Large intestine (tissue), 3 donors: Measurements from ENCODE around the gene PDIA5. TPM values are rescaled to one million over a fixed set of nuclear protein-coding genes. Genes with fewer than 3 reads are reported as not detected.
A peak's percentile ranks its signal among the peaks of the same experiment; 100 is the strongest.

ENCODE experiments used
- DNase-seq, 2 donors: peaks; one replicate each; pipeline versions ENCODE4 v3.0.0 to v3.0.0-alpha.2; 2013
- H3K27ac ChIP-seq: one replicate; pipeline ENCODE4 v1.5.1; 2013; ENCODE audit warnings: low read length
- H3K27me3 ChIP-seq: 2 replicates; pipeline ENCODE4 v1.6.1; 2013; ENCODE audit warnings: low read length; ENCODE audit not compliant: control insufficient read depth, insufficient read depth
- H3K36me3 ChIP-seq: 2 replicates; pipeline ENCODE4 v1.6.1; 2013; ENCODE audit warnings: low read length; ENCODE audit not compliant: control insufficient read depth, insufficient read depth
- H3K4me1 ChIP-seq: one replicate; pipeline ENCODE4 v1.6.1; 2013; ENCODE audit warnings: low read length; ENCODE audit not compliant: control insufficient read depth, insufficient read depth
- H3K4me3 ChIP-seq: one replicate; pipeline ENCODE4 v1.5.1; 2013; ENCODE audit warnings: low read length
- H3K9me3 ChIP-seq: one replicate; pipeline ENCODE4 v1.6.1; 2013; ENCODE audit warnings: mild to moderate bottlenecking, low read depth, low read length, moderate library complexity; ENCODE audit not compliant: control insufficient read depth
- WGBS: methylation state at CpG from one replicate; pipeline ENCODE4 v1.1.5; 2013; ENCODE audit warnings: low lambda C conversion rate; ENCODE audit not compliant: insufficient coverage; 5-methylcytosine and 5-hydroxymethylcytosine counted together
- polyA plus RNA-seq: library from polyadenylated mRNA; unstranded; fragments of 120-200 nt; gene quantifications from one replicate; pipeline ENCODE4 v1.2.1, GENCODE V29; 2013

The PDIA5 gene
- polyA plus RNA-seq, 1 donor = 39.6 TPM

- no peak for DNase-seq
These were observed 11.5 kb upstream of the PDIA5 start for GRCh38 chr3:123055352-123055751.

GRCh38 chr3:123058505-123058904, 8.3 kb upstream of the PDIA5 start:
- no peaks in the 10 kb centered on the region for H3K4me1 ChIP-seq
- no CpG with 5 or more reads among the region's 5 CpGs for WGBS
- DNase-seq = no peak

More at GRCh38 chr3:123055352-123055751, 11.5 kb upstream of the PDIA5 start:
- WGBS = 100% methylated on average over 1 of the region's 5 CpGs
- H3K27me3 ChIP-seq = peaks cover 7% of the 10 kb centered on the region
- H3K4me3 ChIP-seq = no peak overlapping the region
- no peaks in the 10 kb centered on the region for H3K36me3 ChIP-seq
- no peaks in the 10 kb centered on the region for H3K4me1 ChIP-seq
- H3K27ac ChIP-seq = no peak overlapping the region
- no peaks in the 10 kb centered on the region for H3K9me3 ChIP-seq

GRCh38 chr3:123060054-123060453, 6.8 kb upstream of the PDIA5 start:
- no peak overlapping the region for H3K4me3 ChIP-seq
- no peak for DNase-seq
- no peak overlapping the region for H3K27ac ChIP-seq
- no peaks in the 10 kb centered on the region for H3K9me3 ChIP-seq
- no peaks in the 10 kb centered on the region for H3K4me1 ChIP-seq
- H3K36me3 ChIP-seq = no peaks in the 10 kb centered on the region
- peaks cover 6% of the 10 kb centered on the region for H3K27me3 ChIP-seq

More at GRCh38 chr3:123058505-123058904, 8.3 kb upstream of the PDIA5 start:
- Histone ChIP-seq H3K27me3 (peaks cover 9% of the 10 kb centered on the region), H3K4me3 (no peak overlapping the region), H3K36me3 (no peaks in the 10 kb centered on the region), H3K27ac (no peak overlapping the region), H3K9me3 (no peaks in the 10 kb centered on the region)

DNA sequence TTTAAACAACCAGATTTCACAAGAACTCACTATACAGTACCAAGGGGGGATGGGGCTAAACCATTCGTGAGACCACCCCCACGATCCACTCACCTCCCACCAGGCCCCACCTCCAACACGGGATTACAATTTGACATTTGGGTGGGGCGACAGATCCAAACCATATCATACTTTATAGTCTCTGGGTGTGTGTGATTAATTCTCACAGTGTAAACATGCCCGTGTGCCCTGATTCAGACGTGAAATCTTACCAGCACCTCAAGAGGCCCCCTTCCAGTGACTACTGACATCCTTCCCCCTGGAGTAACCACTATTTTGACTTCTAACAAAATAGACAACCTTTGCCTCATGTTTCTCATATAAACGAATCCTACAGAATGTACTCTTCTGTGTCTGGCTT, 5.0 kb upstream of the PDIA5 start:
- WGBS = no CpG with 5 or more reads among the region's 7 CpGs
- Histone ChIP-seq H3K36me3 (no peaks in the 10 kb centered on the region), H3K9me3 (peaks cover 2% of the 10 kb centered on the region), H3K4me1 (peaks cover 5% of the 10 kb centered on the region), H3K4me3 (no peak overlapping the region), H3K27me3 (peaks cover 6% of the 10 kb centered on the region), H3K27ac (no peak overlapping the region)
- DNase-seq = no peak

DNA sequence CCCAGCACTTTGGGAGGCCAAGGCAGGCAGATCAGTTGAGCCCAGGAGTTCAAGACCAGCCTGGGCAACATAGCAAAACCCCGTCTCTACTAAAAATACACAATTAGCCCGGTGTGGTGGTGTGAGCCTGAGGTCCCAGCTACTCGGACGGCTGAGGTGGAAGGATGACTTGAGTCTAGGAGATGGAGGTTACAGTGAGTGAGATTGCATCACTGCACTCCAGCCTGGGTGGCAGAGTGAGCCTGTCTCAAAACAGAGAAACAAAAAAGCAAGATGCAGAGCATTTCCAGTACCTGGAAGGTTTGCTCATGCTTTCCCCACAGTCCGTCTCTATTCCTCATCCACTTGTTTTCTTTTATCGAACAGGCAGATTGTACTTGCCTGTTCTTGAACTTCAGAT, 3.8 kb upstream of the PDIA5 start:
- Histone ChIP-seq H3K27me3 (peaks cover 6% of the 10 kb centered on the region), H3K36me3 (no peaks in the 10 kb centered on the region), H3K9me3 (peaks cover 3% of the 10 kb centered on the region), H3K4me1 (peaks cover 8% of the 10 kb centered on the region), H3K27ac (no peak overlapping the region), H3K4me3 (no peak overlapping the region)
- no peak for DNase-seq
- WGBS = 100% methylated on average over 2 of the region's 6 CpGs

DNA sequence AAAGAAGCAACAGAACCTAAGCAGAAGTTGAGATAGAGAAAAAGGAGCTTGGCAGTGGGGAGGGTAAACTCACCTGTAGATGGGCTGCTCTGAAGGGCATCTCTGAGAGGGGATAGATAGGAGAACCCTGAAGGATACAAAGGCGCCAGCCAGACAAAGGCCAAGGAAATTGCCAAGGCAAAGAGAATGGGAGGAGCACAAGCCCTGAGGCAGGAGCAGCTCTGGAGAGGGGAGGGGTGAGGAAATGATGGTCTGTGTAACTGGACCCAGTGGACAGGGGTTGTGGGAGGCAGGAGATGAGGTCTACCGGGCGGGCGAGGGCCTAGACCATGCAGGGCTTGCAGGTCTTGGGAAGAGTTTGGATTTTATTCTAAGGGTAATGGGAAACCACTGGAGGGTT, 2.3 kb upstream of the PDIA5 start:
- H3K4me3 ChIP-seq = no peak overlapping the region
- WGBS = 80% methylated on average over 1 of the region's 4 CpGs
- no peaks in the 10 kb centered on the region for H3K36me3 ChIP-seq
- no peak overlapping the region for H3K27ac ChIP-seq
- H3K9me3 ChIP-seq = peaks cover 3% of the 10 kb centered on the region
- H3K4me1 ChIP-seq = peaks cover 20% of the 10 kb centered on the region
- no peak for DNase-seq
- H3K27me3 ChIP-seq = peaks cover 6% of the 10 kb centered on the region

DNA sequence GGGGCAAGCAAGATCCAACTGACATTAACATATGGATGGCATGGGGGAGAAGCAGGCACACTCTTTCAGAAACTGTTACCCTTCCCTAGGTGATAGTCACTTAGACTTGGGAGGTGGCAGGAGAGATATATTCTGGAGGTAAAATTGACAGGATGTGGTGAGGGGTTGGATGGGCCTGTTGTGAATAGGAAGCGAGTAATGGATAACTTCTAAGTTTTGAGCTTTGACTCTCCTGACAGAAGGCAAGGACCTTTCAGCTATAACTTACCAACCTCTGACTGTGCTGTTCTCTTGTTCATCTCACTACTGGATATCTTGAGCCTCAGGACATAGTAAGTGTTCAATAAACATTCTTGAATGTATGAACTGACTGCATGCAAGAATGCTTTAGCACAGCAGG, 1.9 kb upstream of the PDIA5 start:
- H3K27me3 ChIP-seq = peaks cover 6% of the 10 kb centered on the region
- H3K4me1 ChIP-seq = peaks cover 20% of the 10 kb centered on the region
- H3K27ac ChIP-seq = no peak overlapping the region
- H3K4me3 ChIP-seq = no peak overlapping the region
- WGBS = no CpG with 5 or more reads among the region's 1 CpG
- H3K36me3 ChIP-seq = no peaks in the 10 kb centered on the region
- DNase-seq = no peak
- peaks cover 3% of the 10 kb centered on the region for H3K9me3 ChIP-seq

DNA sequence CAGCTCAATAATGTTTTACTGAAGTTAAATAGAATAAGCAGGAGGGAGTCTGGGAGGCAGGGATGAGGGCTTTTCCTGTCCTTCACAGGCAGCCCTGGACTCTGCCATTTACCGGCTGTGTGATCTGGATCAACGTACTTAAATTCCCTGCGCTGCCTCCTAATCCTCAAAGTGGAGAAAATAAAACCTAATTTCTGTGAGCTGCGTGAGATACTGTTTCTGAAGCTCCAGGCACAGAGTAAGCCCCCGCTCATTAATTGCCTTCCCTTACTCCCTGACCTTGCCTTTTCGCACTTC, 278 bp upstream of the PDIA5 start:
- H3K27me3 ChIP-seq = peaks cover 3% of the 10 kb centered on the region
- peak overlapping the region; percentile 68 for H3K4me3 ChIP-seq
- no peak overlapping the region for H3K27ac ChIP-seq
- no peak for DNase-seq
- no peaks in the 10 kb centered on the region for H3K36me3 ChIP-seq
- H3K4me1 ChIP-seq = peaks cover 20% of the 10 kb centered on the region
- no CpG with 5 or more reads among the region's 6 CpGs for WGBS
- H3K9me3 ChIP-seq = peaks cover 3% of the 10 kb centered on the region

DNA sequence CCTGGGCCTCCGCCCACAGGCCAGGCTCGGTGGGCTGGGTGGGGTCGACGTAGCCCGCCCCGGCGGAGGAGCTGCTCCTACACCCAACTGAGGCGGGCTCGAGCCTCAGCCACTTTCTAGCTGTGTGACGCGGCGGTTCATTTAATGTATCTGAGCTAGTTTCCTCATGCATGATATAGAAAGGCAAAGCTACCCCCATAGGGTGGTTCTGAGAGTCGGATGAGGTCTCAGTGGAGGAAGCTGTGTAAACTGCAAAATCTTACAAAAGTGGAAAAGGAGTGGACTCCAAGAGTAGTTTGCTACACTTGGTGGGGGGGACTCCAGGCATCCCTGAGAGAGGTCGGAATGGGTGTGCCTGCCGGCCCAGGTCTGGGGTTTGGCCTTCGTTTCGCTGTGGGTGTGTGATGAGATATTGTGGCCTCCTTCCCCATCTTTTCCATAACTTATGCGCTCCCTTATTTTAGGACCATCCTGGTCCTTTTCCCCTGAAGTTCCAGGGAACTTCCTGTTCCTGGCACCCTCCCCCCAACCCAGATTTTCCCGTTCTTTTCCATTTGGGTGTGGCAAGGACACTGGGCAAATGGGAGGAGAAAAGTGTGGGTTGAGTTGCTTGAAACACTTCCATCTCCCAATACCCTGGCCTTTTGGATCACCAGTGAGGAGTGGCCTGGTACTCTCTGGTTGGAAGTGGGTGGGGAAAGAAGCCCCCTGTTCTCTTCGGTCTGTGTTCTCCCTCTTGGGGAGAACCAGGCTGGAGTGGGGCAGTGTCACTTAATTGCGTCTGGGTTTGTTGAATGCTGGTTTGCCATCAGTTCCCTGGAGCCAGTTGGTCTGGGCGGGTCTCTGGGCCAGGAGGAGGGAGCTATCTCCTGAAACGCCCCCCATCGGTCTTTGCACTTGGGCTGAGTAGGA, 1.1 kb downstream of the PDIA5 start:
- H3K27me3 ChIP-seq = no peaks in the 10 kb centered on the region
- DNase-seq = peak in 1 of 2 donors; percentile 48
- peaks cover 3% of the 10 kb centered on the region for H3K9me3 ChIP-seq
- H3K27ac ChIP-seq = peak overlapping the region; percentile 55
- H3K4me1 ChIP-seq = peaks cover 20% of the 10 kb centered on the region
- WGBS = 60% methylated on average over 1 of the region's 24 CpGs
- H3K36me3 ChIP-seq = no peaks in the 10 kb centered on the region
- peak overlapping the region; percentile 68 for H3K4me3 ChIP-seq

DNA sequence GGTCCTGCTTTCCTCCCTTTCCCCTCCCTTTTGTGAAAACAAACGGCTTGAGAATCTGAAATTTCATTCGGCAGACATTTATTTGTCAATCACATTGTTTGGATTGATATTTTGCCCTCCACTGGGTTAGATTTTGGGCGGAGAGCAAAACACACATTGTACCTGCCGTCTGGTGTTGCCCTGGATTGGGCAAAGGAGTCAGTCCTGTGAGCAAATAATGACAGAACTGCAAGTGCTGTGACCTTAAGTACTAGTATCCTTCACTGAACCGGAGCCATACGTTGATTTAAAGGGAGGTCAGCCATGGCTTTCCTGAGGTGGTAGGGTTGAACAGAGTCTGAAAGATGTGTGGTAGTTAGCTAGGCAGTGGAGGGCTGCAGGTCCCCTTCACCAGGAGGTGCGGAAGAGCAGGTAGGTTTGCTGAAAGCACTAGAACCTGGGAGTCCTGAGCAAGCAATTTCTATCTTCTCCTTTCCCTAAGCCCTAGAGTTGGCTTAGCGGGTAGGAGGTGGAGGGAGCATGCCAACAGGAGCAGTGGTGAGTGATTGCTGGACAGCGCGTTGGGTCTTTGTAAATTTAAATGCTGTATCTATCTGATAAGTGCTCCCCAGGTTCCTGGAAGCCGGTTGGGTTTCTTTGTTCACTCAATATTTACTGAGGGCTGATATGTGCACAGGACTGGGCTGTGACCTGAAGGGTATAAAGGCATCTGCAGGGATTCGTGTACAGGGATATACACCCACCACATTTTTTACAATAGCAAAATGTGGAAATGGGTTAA, 2.0 kb downstream of the PDIA5 start:
- peaks cover 20% of the 10 kb centered on the region for H3K4me1 ChIP-seq
- no CpG with 5 or more reads among the region's 12 CpGs for WGBS
- peak in 1 of 2 donors; percentile 42 for DNase-seq
- no peaks in the 10 kb centered on the region for H3K36me3 ChIP-seq
- H3K4me3 ChIP-seq = peak overlapping the region; percentile 68
- H3K27ac ChIP-seq = peak overlapping the region; percentile 18
- peaks cover 3% of the 10 kb centered on the region for H3K9me3 ChIP-seq
- no peaks in the 10 kb centered on the region for H3K27me3 ChIP-seq
